NOMO-1 (cell line): ENCODE results near the gene ABCF2.

Source experiments
- DNase-seq, 2 experiments: peaks; one replicate each; lab custom pipeline; 2025; ENCODE audit not compliant: unreplicated experiment in 2 of 2; lab: John Stamatoyannopoulos, UW

ABCF2 gene

DNA sequence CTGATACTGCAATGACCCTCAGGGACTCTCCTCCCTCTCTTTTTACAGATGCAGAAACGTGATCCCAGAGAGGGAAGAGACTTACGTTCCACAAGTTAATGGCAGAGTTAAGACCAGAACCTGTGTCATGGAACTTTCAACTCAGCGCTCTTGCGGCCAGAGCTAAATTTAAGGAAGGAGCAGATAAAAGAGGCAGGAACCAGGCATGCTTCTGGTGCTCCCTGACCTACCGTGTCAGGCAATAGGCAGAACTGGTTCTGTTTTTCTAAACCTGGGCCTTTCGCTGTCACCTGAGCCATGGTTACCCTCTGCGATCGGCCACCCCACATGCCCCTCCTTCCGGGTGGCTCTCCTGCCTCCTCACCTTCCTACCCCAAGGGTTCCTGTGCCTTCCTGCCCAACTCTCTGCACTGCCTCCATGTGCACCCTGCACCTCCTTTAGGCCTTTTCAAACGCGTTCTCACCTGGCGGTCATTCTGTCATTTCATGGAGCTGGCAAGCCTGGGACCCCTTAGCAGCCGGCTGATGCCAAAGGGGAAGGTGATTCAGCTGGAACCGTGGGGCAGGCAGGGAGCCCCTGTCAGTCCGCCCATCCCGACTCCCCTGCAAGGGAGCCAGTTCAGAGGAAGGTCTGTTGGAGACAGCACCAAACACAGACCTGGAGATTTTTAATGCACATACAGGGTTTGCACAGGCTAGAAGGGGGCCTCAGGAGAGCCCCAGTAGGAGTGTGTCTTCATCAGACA lies 51.8 kb downstream of the ABCF2 start:
- no peak for DNase-seq

DNA sequence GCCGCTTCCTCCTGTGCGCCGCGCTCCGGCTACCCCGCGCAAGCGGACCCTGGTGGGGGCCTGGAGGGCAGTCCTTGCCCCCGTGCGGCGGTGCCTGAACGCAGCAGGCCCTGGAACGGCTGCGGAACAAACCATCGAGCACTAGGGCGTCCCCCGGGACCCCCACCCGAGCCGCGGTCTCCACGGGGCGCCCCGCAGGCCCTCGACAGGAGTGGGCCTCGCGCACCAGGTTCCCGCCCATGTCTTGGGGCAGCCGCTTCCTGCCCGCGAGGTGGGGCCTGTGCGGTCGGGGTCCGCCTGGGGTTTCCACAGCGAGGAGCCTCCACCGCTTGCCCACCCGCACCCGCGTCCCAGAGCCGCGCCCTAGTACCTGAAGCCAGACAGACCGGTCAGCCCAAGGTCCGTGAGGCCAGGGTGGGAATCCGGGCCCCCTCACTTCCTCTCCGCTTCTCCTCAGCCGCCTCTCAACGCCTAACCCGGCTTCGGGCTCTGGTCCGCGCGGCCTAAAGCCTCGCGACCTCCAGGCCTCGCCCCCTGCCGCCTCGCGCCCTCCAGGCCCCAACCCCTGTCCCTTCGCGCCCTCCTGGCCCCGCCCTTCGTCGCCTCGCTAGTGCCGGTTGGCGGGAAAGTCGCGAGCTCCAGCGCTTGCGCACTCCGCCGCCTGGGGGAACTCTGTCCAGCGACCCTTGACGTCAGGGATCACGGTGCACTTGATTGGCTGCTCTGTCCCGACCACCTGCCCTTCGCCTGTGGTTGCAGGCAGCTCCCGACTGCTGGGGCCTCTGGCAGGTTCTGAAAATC lies 52.6 kb downstream of the ABCF2 start:
- DNase-seq = no peak

DNA sequence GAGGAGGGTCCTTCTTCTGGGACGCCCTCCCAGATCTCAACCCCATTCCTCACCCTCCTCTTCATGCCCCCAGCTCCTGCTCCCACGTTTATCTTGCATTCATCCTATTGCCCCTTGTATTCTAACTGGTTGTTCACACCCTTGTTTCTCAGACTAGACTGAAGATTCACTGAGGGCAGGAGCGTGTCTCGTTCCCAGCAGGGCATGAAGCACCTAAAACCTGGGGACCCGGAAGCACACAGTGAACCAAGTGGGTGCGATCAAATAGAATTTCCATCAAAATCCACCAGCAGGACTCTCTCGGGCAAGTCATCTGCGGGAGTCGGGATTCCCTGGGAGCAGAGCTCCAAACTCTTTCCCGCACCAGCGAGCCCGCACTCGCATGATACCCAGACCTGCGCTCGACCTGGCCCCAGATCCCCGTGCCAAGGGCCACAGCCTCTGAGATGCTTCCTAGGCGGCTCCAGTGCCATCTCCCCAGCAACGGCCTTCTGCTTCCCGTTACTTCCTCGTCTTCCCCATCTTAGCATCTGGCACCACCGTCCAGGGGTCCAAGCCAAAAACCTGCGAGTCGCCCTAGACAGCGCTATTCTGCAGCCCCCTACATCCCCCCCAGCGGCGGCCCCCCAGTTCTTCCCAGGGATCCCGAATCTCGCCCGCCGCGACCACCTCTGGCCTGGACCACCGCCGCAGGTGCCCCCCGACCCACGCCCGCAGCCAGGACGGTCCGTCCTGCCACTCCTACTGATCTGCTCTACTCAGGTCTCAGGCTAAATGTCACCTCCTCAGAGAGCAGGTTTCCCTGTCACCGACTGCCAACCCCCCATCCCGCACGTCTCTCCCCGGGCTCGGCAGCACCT lies 53.4 kb downstream of the ABCF2 start:
- DNase-seq = no peak

DNA sequence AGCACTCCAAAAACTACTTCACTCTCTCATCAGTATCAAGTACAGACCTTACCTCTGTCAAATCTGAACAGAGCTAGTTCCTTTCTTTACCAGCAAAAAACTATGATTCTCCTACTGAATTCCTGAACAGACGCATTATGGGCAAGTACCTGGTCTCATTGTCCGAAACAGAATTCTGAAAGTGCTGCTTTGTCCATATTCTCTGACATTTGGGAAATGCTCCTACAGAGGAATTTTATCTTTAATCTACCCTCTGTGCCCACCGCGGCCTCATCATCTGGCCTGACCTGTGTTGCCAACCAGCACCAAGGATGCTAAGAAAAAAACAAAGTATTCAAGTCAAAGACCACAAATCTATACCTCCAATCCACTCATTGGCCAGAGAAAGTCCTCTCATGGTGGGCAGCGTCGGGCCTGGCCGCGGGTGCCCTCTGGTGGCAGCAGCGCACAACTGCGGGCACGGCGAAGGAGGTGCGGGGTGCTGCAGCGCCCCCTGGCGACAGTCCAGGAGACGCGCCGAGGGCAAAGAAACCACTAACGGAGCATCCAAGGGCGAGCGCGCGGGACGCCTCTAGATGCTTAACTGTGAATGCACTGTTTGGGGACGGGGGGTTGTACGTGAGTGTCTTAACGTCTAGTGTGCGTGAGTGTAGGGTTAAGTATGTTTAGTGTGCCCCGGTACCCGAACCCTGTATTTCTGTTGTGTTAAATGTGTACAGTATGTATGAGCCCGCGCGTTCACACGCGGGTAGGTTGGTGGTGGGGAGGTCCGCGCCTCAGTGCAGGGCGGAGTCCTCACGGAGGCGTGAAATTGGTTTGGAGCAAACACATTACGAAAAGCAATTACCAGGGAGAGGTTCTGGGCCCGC lies 54.5 kb downstream of the ABCF2 start:
- peak; percentile 18 to 34 for DNase-seq

DNA sequence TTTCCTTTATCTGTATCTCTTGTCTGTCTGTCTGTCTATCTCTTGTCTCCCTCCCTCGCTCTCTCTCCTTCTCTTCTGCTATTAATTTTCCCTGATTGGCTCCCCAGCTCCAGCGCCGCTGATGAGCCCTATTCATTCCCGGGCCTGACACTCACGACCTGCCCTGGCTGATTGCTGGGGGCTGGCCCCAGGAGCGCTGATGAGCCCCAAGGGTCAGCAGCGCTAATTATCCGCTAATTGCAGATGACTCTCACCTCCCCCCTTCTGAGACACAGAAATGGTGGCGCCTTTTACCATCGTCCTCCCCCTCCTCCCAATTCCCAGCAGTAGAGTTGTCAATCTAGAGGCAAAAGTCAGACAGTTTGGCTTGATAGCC lies 58.2 kb downstream of the ABCF2 start:
- no peak for DNase-seq

DNA sequence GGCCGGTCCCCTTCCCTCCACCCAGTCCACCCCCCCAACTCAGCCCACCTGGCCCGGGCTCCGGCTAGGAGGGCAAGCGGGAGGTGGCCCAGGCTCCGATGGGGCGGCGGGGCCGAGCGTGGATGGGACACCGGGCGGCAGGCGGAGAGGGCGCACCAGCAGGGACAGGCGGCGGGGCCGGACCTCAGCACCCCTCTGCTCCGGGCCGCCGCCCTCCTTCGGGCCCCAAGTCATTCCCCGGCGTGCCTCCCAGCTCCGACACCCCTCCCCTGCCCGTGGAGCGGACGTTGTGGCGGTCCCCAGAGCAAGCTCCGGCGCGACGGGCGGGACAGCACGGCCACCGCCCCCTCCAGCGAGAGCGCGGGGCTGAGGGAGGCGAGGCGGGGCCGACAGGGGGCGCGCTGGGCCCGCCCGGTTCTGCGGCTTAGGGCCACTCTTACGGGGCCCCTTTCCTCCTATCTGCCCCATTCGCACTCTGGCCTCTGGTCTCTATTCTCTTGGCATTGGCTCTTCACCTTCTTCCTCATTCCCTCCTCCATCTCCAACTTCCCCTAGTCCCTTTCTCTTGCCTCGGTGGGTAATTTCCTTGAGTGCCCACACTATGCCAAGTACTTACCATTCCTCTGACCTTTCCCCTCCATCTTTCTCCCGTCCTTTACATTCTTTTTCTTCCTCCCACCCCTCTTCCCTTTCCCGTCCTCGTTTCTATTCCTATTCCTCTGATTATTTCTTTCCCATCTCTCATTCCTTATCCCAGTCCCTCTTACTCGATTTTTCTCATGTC lies 58.8 kb downstream of the ABCF2 start:
- DNase-seq = peak; percentile 15 to 50

DNA sequence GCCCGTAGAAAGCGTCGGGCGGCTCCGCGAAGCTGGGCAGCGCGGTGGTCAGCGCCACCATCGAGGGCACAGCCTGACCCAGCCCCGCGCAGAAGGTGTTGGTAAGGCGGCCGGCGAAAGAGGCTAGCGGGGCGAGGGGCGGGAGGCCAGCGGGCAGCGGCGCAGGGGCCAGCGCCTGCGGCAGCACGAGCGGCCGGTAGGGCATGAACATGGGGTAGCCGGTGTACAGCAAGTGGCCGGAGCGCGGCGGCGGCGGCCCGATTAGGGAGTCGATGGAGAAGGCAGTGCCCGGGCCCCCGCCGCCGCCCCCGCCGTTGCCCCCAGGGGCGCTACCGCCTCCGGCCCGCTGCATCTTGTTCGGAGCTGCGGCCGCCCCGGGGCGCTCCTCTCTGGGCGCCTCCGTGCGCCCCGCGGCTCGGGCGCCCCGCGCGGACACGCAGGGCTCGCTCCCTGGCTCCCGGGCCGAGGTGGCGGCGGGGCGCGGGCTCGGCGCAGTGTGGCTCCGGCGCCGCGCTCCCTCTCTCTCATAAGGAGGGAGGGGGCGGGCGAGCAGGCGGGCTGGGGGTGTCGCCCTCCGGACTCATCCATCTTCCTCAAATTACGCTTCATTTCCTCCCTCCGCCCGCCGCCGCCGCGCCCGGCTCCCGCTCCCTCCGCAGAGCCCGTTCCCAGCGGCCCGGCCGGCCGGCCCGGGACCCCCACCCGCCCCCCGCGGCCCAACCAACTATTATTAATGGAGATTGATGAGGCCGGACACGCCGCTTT lies 59.6 kb downstream of the ABCF2 start, which contains the start of gene GBX1:
GBX1 (minus strand) TSS at position 498 of the 765 bp plus-strand sequence; CDS start at position 352, 146 bp downstream.
- DNase-seq = no peak

DNA sequence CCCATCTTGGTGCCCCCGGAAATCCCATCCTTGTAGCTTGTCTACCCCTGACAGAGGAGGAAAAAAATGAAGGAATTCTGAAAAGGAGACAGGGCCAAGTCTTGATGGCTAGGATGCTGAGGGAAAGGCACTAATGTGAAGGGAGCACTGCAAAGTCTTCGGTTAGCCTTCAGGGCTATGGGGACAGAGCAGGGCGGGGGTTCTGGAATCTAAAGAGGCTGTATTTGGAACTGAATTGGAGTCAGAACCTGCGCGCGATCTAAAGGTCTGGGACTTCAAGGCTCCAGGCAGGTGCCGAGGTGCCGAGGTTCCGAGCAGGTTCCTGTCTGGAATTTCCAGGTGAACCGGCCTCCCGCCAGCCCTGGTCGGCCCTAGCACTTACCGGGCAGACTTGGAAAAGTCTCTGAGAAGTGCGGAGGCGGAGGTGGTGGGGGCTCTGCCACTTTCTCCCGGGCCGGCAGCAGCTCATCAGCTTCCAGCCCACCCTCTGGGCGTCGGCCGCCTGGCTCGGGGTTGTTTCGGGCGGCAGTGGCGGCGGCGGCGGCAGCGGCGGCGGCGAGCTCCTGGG lies 60.3 kb downstream of the ABCF2 start:
- no peak for DNase-seq
